HEK293 (cell line): ENCODE results near the gene ZNF705A.
A peak's percentile ranks its signal among the peaks of the same experiment; 100 is the strongest.
"Not testable (repeated sequence)": the region's sequence is repeated elsewhere in the genome, so short reads cannot be mapped to it uniquely, and the experiment has no call there.

Source experiments
- CTCF ChIA-PET: fragments of 350-600 bp; formaldehyde crosslinking; extraction: SDS; loops from one replicate; lab custom pipeline; 2021; ENCODE audit warnings: antibody characterized with exemption; lab: Yijun Ruan, JAX
- POLR2A ChIA-PET: fragments of 300-600 bp; formaldehyde crosslinking; extraction: SDS; loops from one replicate; lab custom pipeline; 2020; ENCODE audit warnings: antibody characterized with exemption, inconsistent platforms; lab: Yijun Ruan, JAX
- H3K27ac ChIP-seq: fragments of 200-500 bp; sonication (Bioruptor generic); 2 replicates; pipeline ENCODE4 v1.5.1; 2014; ENCODE audit warnings: low read depth, low read length, control low read depth, inconsistent platforms; ENCODE audit errors: extremely low read depth
- H3K36me3 ChIP-seq, 2 experiments: fragments of 200-500 bp in 1 of 2; sonication (Bioruptor generic) in 1 of 2; 1 replicate in 1 of 2; 2 replicates in 1 of 2; pipeline ENCODE4 v1.5.1; 2014 to 2017; ENCODE audit warnings: inconsistent platforms in 2 of 2, low read length in 2 of 2; ENCODE audit not compliant: control insufficient read depth in 2 of 2, insufficient read depth in 1 of 2
- H3K4me1 ChIP-seq: fragments of 200-500 bp; sonication (Bioruptor generic); 2 replicates; pipeline ENCODE4 v1.5.1; 2014; ENCODE audit warnings: mild to moderate bottlenecking, low read length, inconsistent platforms; ENCODE audit not compliant: control insufficient read depth, insufficient read depth
- H3K4me3 ChIP-seq: 2 replicates; pipeline ENCODE4 v1.5.1; 2011; ENCODE audit warnings: low read depth, mild to moderate bottlenecking, control low read depth, low read length, moderate library complexity
- H3K9me3 ChIP-seq: fragments of 200-500 bp; sonication (Bioruptor generic); 2 replicates; pipeline ENCODE4 v1.5.1; 2014; ENCODE audit warnings: low read depth, low read length, inconsistent platforms; ENCODE audit not compliant: control insufficient read depth, insufficient read depth
- CTCF ChIP-seq: fragments of 450-650 bp; formaldehyde crosslinking; IDR thresholded peaks from 2 replicates; pipeline ENCODE4 v1.5.1; 2016; ENCODE audit warnings: missing biosample characterization, missing genetic modification characterization
- EGR2 ChIP-seq: fragments of 450-650 bp; formaldehyde crosslinking; IDR thresholded peaks from 2 replicates; pipeline ENCODE4 v1.5.1; 2016; ENCODE audit warnings: low read depth, missing biosample characterization, missing genetic modification characterization
- KLF17 ChIP-seq: fragments of 450-650 bp; formaldehyde crosslinking; IDR thresholded peaks from 2 replicates; pipeline ENCODE4 v1.5.1; 2016; ENCODE audit warnings: missing biosample characterization, missing genetic modification characterization
- WT1 ChIP-seq: fragments of 450-650 bp; formaldehyde crosslinking; IDR thresholded peaks from 2 replicates; pipeline ENCODE4 v1.5.1; 2016; ENCODE audit warnings: missing biosample characterization, missing genetic modification characterization
- YY2 ChIP-seq: fragments of 450-650 bp; formaldehyde crosslinking; IDR thresholded peaks from 2 replicates; pipeline ENCODE4 v1.5.1; 2016; ENCODE audit warnings: missing biosample characterization, missing genetic modification characterization
- ZBTB11 ChIP-seq: fragments of 450-650 bp; formaldehyde crosslinking; conservative IDR thresholded peaks from 2 replicates; pipeline ENCODE4 v1.5.1; 2016; ENCODE audit warnings: low read depth, missing biosample characterization, missing genetic modification characterization
- ZBTB20 ChIP-seq: fragments of 450-650 bp; formaldehyde crosslinking; IDR thresholded peaks from 2 replicates; pipeline ENCODE4 v1.5.1; 2016; ENCODE audit warnings: missing biosample characterization, missing genetic modification characterization
- ZBTB26 ChIP-seq: fragments of 450-650 bp; formaldehyde crosslinking; optimal IDR thresholded peaks from 2 replicates; pipeline ENCODE3; 2016; ENCODE audit warnings: missing biosample characterization, mild to moderate bottlenecking, missing genetic modification characterization
- ZBTB48 ChIP-seq: fragments of 450-650 bp; formaldehyde crosslinking; IDR thresholded peaks from 2 replicates; pipeline ENCODE4 v1.5.1; 2016; ENCODE audit warnings: missing biosample characterization, missing genetic modification characterization
- ZBTB8A ChIP-seq: fragments of 450-650 bp; formaldehyde crosslinking; IDR thresholded peaks from 2 replicates; pipeline ENCODE4 v1.5.1; 2016; ENCODE audit warnings: missing biosample characterization, missing genetic modification characterization
- ZEB2 ChIP-seq: fragments of 450-650 bp; formaldehyde crosslinking; IDR thresholded peaks from 2 replicates; pipeline ENCODE4 v1.5.1; 2016; ENCODE audit warnings: missing biosample characterization, missing genetic modification characterization
- ZNF16 ChIP-seq: fragments of 450-650 bp; formaldehyde crosslinking; IDR thresholded peaks from 2 replicates; pipeline ENCODE4 v1.5.1; 2016; ENCODE audit warnings: low read depth, missing biosample characterization, missing genetic modification characterization
- ZNF335 ChIP-seq: fragments of 450-650 bp; formaldehyde crosslinking; conservative IDR thresholded peaks from 2 replicates; pipeline ENCODE4 v1.5.1; 2016; ENCODE audit warnings: missing biosample characterization, missing genetic modification characterization
- ZNF394 ChIP-seq: fragments of 450-650 bp; formaldehyde crosslinking; IDR thresholded peaks from 2 replicates; pipeline ENCODE4 v1.5.1; 2016; ENCODE audit warnings: missing biosample characterization, missing genetic modification characterization, mild to moderate bottlenecking, moderate library complexity, borderline replicate concordance
- ZNF423 ChIP-seq: fragments of 450-650 bp; formaldehyde crosslinking; IDR thresholded peaks from 2 replicates; pipeline ENCODE4 v1.5.1; 2016; ENCODE audit warnings: missing biosample characterization, missing genetic modification characterization
- ZNF621 ChIP-seq: fragments of 450-650 bp; formaldehyde crosslinking; IDR thresholded peaks from 2 replicates; pipeline ENCODE4 v1.5.1; 2017; ENCODE audit warnings: missing biosample characterization, missing genetic modification characterization
- ZNF629 ChIP-seq: fragments of 450-650 bp; formaldehyde crosslinking; IDR thresholded peaks from 2 replicates; pipeline ENCODE4 v1.5.1; 2017; ENCODE audit warnings: missing biosample characterization, missing genetic modification characterization
- ZNF654 ChIP-seq: fragments of 450-650 bp; formaldehyde crosslinking; IDR thresholded peaks from 2 replicates; pipeline ENCODE4 v1.5.1; 2016; ENCODE audit warnings: low read depth, missing biosample characterization, missing genetic modification characterization
- ZNF660 ChIP-seq: fragments of 450-650 bp; IDR thresholded peaks from 2 replicates; pipeline ENCODE4 v1.5.1; 2018; ENCODE audit warnings: missing biosample characterization, mild to moderate bottlenecking, missing genetic modification characterization
- ZXDB ChIP-seq: fragments of 450-650 bp; formaldehyde crosslinking; IDR thresholded peaks from 2 replicates; pipeline ENCODE4 v1.5.1; 2016; ENCODE audit warnings: missing biosample characterization, missing genetic modification characterization

ZNF705A gene

GRCh38 chr12:8157484-8158198 lies 826 bp downstream of the ZNF705A start:
- H3K4me1 ChIP-seq = no peaks in the 10 kb centered on the region
- no peak overlapping the region for H3K4me3 ChIP-seq
- H3K36me3 ChIP-seq = no peaks in the 10 kb centered on the region
- H3K27ac ChIP-seq = no peak overlapping the region
- no peaks in the 10 kb centered on the region for H3K9me3 ChIP-seq
- ChIA-PET POLR2A (no interaction called here), CTCF (interaction anchor here (1.0 kb wide), 1 partner anchor 17 kb away, joined by 5 read pairs; no protein-coding TSS in a partner anchor)
- no peak for TF ChIP-seq ZNF621 (tag by site-specific recombination)
- TF ChIP-seq, all 188 proteins: peak for 0

- H3K36me3 ChIP-seq, H3K4me3 ChIP-seq, POLR2A ChIA-PET, H3K9me3 ChIP-seq, H3K27ac ChIP-seq, CTCF ChIA-PET, H3K4me1 ChIP-seq: not testable (repeated sequence)
These were observed 16.1 kb downstream of the ZNF705A start for GRCh38 chr12:8172911-8173310.

- CTCF ChIA-PET = interaction anchor here (0.8 kb wide), 1 partner anchor 71 kb away, joined by 4 read pairs; no protein-coding TSS in a partner anchor
- H3K9me3 ChIP-seq, H3K4me1 ChIP-seq, H3K36me3 ChIP-seq, POLR2A ChIA-PET: not testable (repeated sequence)
- H3K4me3 ChIP-seq = peak overlapping the region; percentile 57
- peak overlapping the region; percentile 27; the same call in 1 of the 2 replicates for H3K27ac ChIP-seq
- TF ChIP-seq CTCF (tag by site-specific recombination) (peak; percentile 89), ZBTB20 (tag by site-specific recombination) (peak; percentile 82), ZNF660 (tag by site-specific recombination) (peak; percentile 68; the same call in 1 of the 2 replicates), ZNF423 (peak; percentile 84), EGR2 (tag by site-specific recombination) (peak; percentile 65; the same call in 1 of the 2 replicates), ZXDB (tag by site-specific recombination) (peak; percentile 73), ZBTB8A (tag by site-specific recombination) (peak; percentile 94), WT1 (tag by site-specific recombination) (0 out of 2 replicates have a peak, but pooled peaks have one; percentile 16), KLF17 (tag by site-specific recombination) (peak; percentile 28; the same call in 1 of the 2 replicates), ZNF16 (tag by site-specific recombination) (0 out of 2 replicates have a peak, but pooled peaks have one; percentile 26), ZBTB26 (peak; percentile 78), ZEB2 (tag by site-specific recombination) (peak; percentile 62; the same call in 1 of the 2 replicates), YY2 (tag by site-specific recombination) (0 out of 2 replicates have a peak, but pooled peaks have one; percentile 29), ZNF654 (tag by site-specific recombination) (peak; percentile 55), ZNF394 (tag by site-specific recombination) (peak; percentile 26; the same call in 1 of the 2 replicates), ZNF629 (tag by site-specific recombination) (peak; percentile 22; the same call in 1 of the 2 replicates), ZNF335 (peak; percentile 83), ZBTB48 (tag by site-specific recombination) (peak; percentile 63; the same call in 1 of the 2 replicates), ZBTB11 (0 out of 2 replicates have a peak, but pooled peaks have one; percentile 36)
These were observed 23.3 kb downstream of the ZNF705A start for GRCh38 chr12:8179989-8180585.
